IMR-90 (cell line): ENCODE results near the gene ZNF71. TPM values are rescaled to one million over a fixed set of nuclear protein-coding genes. Genes with fewer than 3 reads are reported as not detected.
A peak's percentile ranks its signal among the peaks of the same experiment; 100 is the strongest.

Experiments
- ATAC-seq: fragments of 200-7000 bp; cut with Tn5 transposase; 2 replicates; pipeline ENCODE4 v1.9.1; 2020; ENCODE audit warnings: low read depth, mild to moderate bottlenecking, moderate library complexity
- BruUV-seq: library from RNA; stranded (reverse); fragments of 400-500 nt; replicated peaks from 2 replicates; lab custom pipeline; 2021; lab: Mats Ljungman, UMichigan
- CTCF ChIA-PET: fragments of 300-600 bp; formaldehyde crosslinking; extraction: SDS; loops from one replicate; lab custom pipeline; 2021; ENCODE audit warnings: antibody characterized with exemption; lab: Yijun Ruan, JAX
- POLR2A ChIA-PET: fragments of 300-600 bp; sonication (Branson Sonifier 250); formaldehyde crosslinking; loops from one replicate; lab custom pipeline; 2022; ENCODE audit warnings: antibody characterized with exemption; ENCODE audit not compliant: unreplicated experiment; lab: Charles Lee
- DNase-seq: peaks from one replicate; pipeline ENCODE4 v3.0.0; 2013
- H2AFZ ChIP-seq: replicated peaks from 2 replicates; pipeline ENCODE3; 2013; ENCODE audit warnings: low read length, mild to moderate bottlenecking; ENCODE audit not compliant: poor library complexity
- H2AK5ac ChIP-seq: 2 replicates; pipeline ENCODE4 v1.6.1; 2013; ENCODE audit warnings: low read depth, low read length, inconsistent platforms
- H2AK9ac ChIP-seq: replicated peaks from 2 replicates; pipeline ENCODE3; 2013; ENCODE audit warnings: mild to moderate bottlenecking, low read depth, low read length, moderate library complexity; ENCODE audit not compliant: poor library complexity
- H2BK120ac ChIP-seq: 2 replicates; pipeline ENCODE4 v1.6.1; 2013; ENCODE audit warnings: low read depth, low read length, inconsistent platforms
- H2BK15ac ChIP-seq: 3 replicates; pipeline ENCODE4 v1.6.1; 2013; ENCODE audit warnings: low read depth, low read length, inconsistent platforms
- H2BK20ac ChIP-seq: 2 replicates; pipeline ENCODE4 v1.6.1; 2013; ENCODE audit warnings: low read depth, mild to moderate bottlenecking, inconsistent platforms, low read length, moderate library complexity
- H2BK5ac ChIP-seq: 2 replicates; pipeline ENCODE4 v1.6.1; 2013; ENCODE audit warnings: mild to moderate bottlenecking, low read depth, low read length, inconsistent platforms; ENCODE audit not compliant: poor library complexity, severe bottlenecking
- H3K14ac ChIP-seq: replicated peaks from 2 replicates; pipeline ENCODE4 v1.6.1; 2013; ENCODE audit warnings: low read depth, low read length, inconsistent platforms
- H3K18ac ChIP-seq: 2 replicates; pipeline ENCODE4 v1.6.1; 2013; ENCODE audit warnings: low read depth, low read length, control low read depth
- H3K23ac ChIP-seq: 2 replicates; pipeline ENCODE4 v1.6.1; 2013; ENCODE audit warnings: low read depth, low read length, inconsistent platforms
- H3K27ac ChIP-seq: 2 replicates; pipeline ENCODE4 v1.5.1; 2013; ENCODE audit warnings: mild to moderate bottlenecking, control low read depth, low read length; ENCODE audit not compliant: insufficient read depth
- H3K27me3 ChIP-seq: 2 replicates; pipeline ENCODE4 v1.6.1; 2013; ENCODE audit warnings: low read length; ENCODE audit not compliant: control insufficient read depth, insufficient read depth
- H3K36me3 ChIP-seq: 2 replicates; pipeline ENCODE4 v1.6.1; 2013; ENCODE audit warnings: low read length, mixed read lengths; ENCODE audit not compliant: control insufficient read depth, insufficient read depth
- H3K4ac ChIP-seq: 2 replicates; pipeline ENCODE4 v1.6.1; 2013; ENCODE audit warnings: low read depth, low read length, inconsistent platforms
- H3K4me1 ChIP-seq: 2 replicates; pipeline ENCODE4 v1.6.1; 2013; ENCODE audit warnings: low read length, mixed read lengths; ENCODE audit not compliant: control insufficient read depth, insufficient read depth
- H3K4me2 ChIP-seq: 2 replicates; pipeline ENCODE4 v1.6.1; 2013; ENCODE audit warnings: low read depth, mild to moderate bottlenecking, control low read depth, low read length, moderate library complexity
- H3K4me3 ChIP-seq: 2 replicates; pipeline ENCODE4 v1.5.1; 2013; ENCODE audit warnings: low read depth, mild to moderate bottlenecking, control low read depth, low read length, moderate library complexity; ENCODE audit not compliant: insufficient read depth
- H3K56ac ChIP-seq: 2 replicates; pipeline ENCODE4 v1.6.1; 2013; ENCODE audit warnings: low read length, inconsistent platforms; ENCODE audit not compliant: insufficient read depth; ENCODE audit errors: extremely low read depth
- H3K79me1 ChIP-seq, 2 experiments: 2 replicates each; pipeline ENCODE4 v1.6.1; 2013; ENCODE audit warnings: low read length in 2 of 2, inconsistent platforms in 1 of 2, low read depth in 1 of 2
- H3K9ac ChIP-seq: 2 replicates; pipeline ENCODE4 v1.6.1; 2013; ENCODE audit warnings: low read depth, low read length, control low read depth
- H3K9me1 ChIP-seq: 2 replicates; pipeline ENCODE4 v1.6.1; 2013; ENCODE audit warnings: low read length, inconsistent platforms; ENCODE audit not compliant: insufficient read depth
- H3K9me3 ChIP-seq: 2 replicates; pipeline ENCODE4 v1.6.1; 2013; ENCODE audit warnings: low read length; ENCODE audit not compliant: control insufficient read depth, insufficient read depth
- H4K20me1 ChIP-seq: 2 replicates; pipeline ENCODE4 v1.6.1; 2013; ENCODE audit warnings: low read length, inconsistent platforms; ENCODE audit not compliant: insufficient read depth
- H4K5ac ChIP-seq: 2 replicates; pipeline ENCODE4 v1.6.1; 2013; ENCODE audit warnings: mild to moderate bottlenecking, low read depth, low read length, control low read depth
- H4K8ac ChIP-seq, 2 experiments: 2 replicates each; pipeline ENCODE4 v1.6.1; 2013; ENCODE audit warnings: low read depth in 2 of 2, low read length in 2 of 2, control low read depth in 1 of 2, inconsistent platforms in 1 of 2
- H4K91ac ChIP-seq: 2 replicates; pipeline ENCODE4 v1.6.1; 2013; ENCODE audit warnings: low read depth, low read length, inconsistent platforms; ENCODE audit not compliant: insufficient read depth
- BHLHE40 ChIP-seq: fragments of 150-350 bp; IDR thresholded peaks from 2 replicates; pipeline ENCODE4 v1.6.1; 2016; ENCODE audit warnings: mild to moderate bottlenecking, low read depth, low read length
- CEBPB ChIP-seq: IDR thresholded peaks from 2 replicates; pipeline ENCODE4 v1.6.1; 2012; ENCODE audit warnings: low read depth, low read length, improper control_type of control experiment
- CHD1 ChIP-seq: IDR thresholded peaks from 2 replicates; pipeline ENCODE4 v1.6.1; 2012; ENCODE audit warnings: low read depth, low read length, improper control_type of control experiment
- CTCF ChIP-seq: conservative IDR thresholded peaks from 2 replicates; pipeline ENCODE4 v1.5.1; 2012; ENCODE audit warnings: mild to moderate bottlenecking, low read depth, low read length, improper control_type of control experiment
- FOS ChIP-seq: fragments of 150-350 bp; IDR thresholded peaks from 2 replicates; pipeline ENCODE4 v1.6.1; 2016; ENCODE audit warnings: low read depth, low read length
- MAFK ChIP-seq: IDR thresholded peaks from 2 replicates; pipeline ENCODE4 v1.6.1; 2012; ENCODE audit warnings: low read depth, low read length, improper control_type of control experiment
- MAZ ChIP-seq: IDR thresholded peaks from 2 replicates; pipeline ENCODE4 v1.6.1; 2012; ENCODE audit warnings: low read depth, mild to moderate bottlenecking, low read length, improper control_type of control experiment, moderate library complexity, borderline replicate concordance
- MXI1 ChIP-seq: IDR thresholded peaks from 2 replicates; pipeline ENCODE4 v1.6.1; 2012; ENCODE audit warnings: low read depth, mild to moderate bottlenecking, low read length, moderate library complexity, borderline replicate concordance
- NFE2L2 ChIP-seq: fragments of 150-350 bp; IDR thresholded peaks from 2 replicates; pipeline ENCODE4 v1.6.1; 2016; ENCODE audit warnings: low read depth, mild to moderate bottlenecking, low read length
- POLR2A ChIP-seq: IDR thresholded peaks from 2 replicates; pipeline ENCODE4 v1.6.1; 2012; ENCODE audit warnings: mild to moderate bottlenecking, low read depth, low read length
- RAD21 ChIP-seq: IDR thresholded peaks from 2 replicates; pipeline ENCODE4 v1.6.1; 2012; ENCODE audit warnings: low read length, improper control_type of control experiment
- RCOR1 ChIP-seq: IDR thresholded peaks from 2 replicates; pipeline ENCODE4 v1.6.1; 2012; ENCODE audit warnings: mild to moderate bottlenecking, low read length, improper control_type of control experiment; ENCODE audit not compliant: insufficient replicate concordance
- RFX5 ChIP-seq: IDR thresholded peaks from 2 replicates; pipeline ENCODE4 v1.8.0; 2012; ENCODE audit warnings: low read depth, mild to moderate bottlenecking, low read length, moderate library complexity
- SMC3 ChIP-seq: fragments of 150-350 bp; IDR thresholded peaks from 2 replicates; pipeline ENCODE4 v1.6.1; 2016; ENCODE audit warnings: low read depth, mild to moderate bottlenecking, antibody characterized with exemption, low read length, moderate library complexity
- WGBS, 2 experiments: methylation state at CpG; one replicate each; pipeline versions ENCODE4 v1.1.5 to v1.1.7; 2013; ENCODE audit warnings: missing lambda C conversion rate in 2 of 2; ENCODE audit not compliant: insufficient read length in 1 of 2; ENCODE audit errors: extremely low coverage in 2 of 2; 5-methylcytosine and 5-hydroxymethylcytosine counted together
- dilution Hi-C: fragments of 300-500 bp; cut with HindIII; formaldehyde crosslinking; loops from one replicate; pipeline ENCODE4 v1.14.3; 2018; ENCODE audit warnings: low sequenced_read_pairs; ENCODE audit not compliant: unreplicated experiment
- in situ Hi-C: fragments of 300-500 bp; cut with MboI; formaldehyde crosslinking; loops from 3 replicates; pipeline ENCODE4 v1.14.3; 2019; ENCODE audit warnings: low sequenced_read_pairs, inconsistent platforms, mixed read lengths
- intact Hi-C: fragments of 100-400 bp; cut with micrococcal nuclease; formaldehyde crosslinking; loops from 2 replicates; pipeline ENCODE4 v1.10.0; 2022
- polyA plus RNA-seq, 3 experiments: library from polyadenylated mRNA; depleted of rRNA; stranded (reverse); fragments of >200 nt; gene quantifications; 2 replicates each; pipeline ENCODE4 v1.2.3, GENCODE V29; 2012; ENCODE audit warnings: low replicate concordance in 1 of 3
- total RNA-seq: library from RNA; depleted of rRNA; stranded (reverse); fragments of >200 nt; gene quantifications from 2 replicates; pipeline ENCODE4 v1.2.3, GENCODE V29; 2012
- TF ChIP-seq, protein P1 (sequence below): fragments of 150-350 bp; IDR thresholded peaks from 2 replicates; pipeline ENCODE4 v1.6.1; 2016; ENCODE audit warnings: low read depth, mild to moderate bottlenecking, low read length, moderate library complexity, borderline replicate concordance
- TF ChIP-seq, protein P2 (sequence below): fragments of 150-350 bp; IDR thresholded peaks from 2 replicates; pipeline ENCODE4 v1.6.1; 2017; ENCODE audit warnings: mild to moderate bottlenecking, antibody characterized with exemption, low read length, low read depth

The ZNF71 gene
- total and polyA plus RNA-seq, 2 of the 4 experiments (the other 2 are of a cell fraction): 7.9 to 9.3 TPM

- Histone ChIP-seq H3K18ac (no peak overlapping the region), H3K56ac (no peak overlapping the region), H2BK15ac (no peak overlapping the region), H3K9me1 (no peaks in the 10 kb centered on the region), H3K27ac (no peak overlapping the region), H3K23ac (no peak overlapping the region), H3K4ac (no peak overlapping the region), H2AFZ (peak overlapping the region; percentile 43), H3K4me3 (no peak overlapping the region), H3K27me3 (no peaks in the 10 kb centered on the region), H4K20me1 (no peaks in the 10 kb centered on the region), H3K9ac (no peak overlapping the region), H3K79me1 (no peaks in the 10 kb centered on the region), H2AK9ac (no peak overlapping the region), H2AK5ac (no peak overlapping the region), H2BK120ac (no peak overlapping the region), H3K4me2 (no peak overlapping the region), H2BK5ac (no peak overlapping the region), H3K14ac (no peak overlapping the region), H2BK20ac (no peak overlapping the region), H3K36me3 (no peaks in the 10 kb centered on the region), H4K5ac (no peak overlapping the region), H4K91ac (no peak overlapping the region), H4K8ac (no peak overlapping the region), H3K4me1 (no peaks in the 10 kb centered on the region), H3K9me3 (peaks cover 60% of the 10 kb centered on the region)
- ChIA-PET CTCF (no interaction called here), POLR2A (no interaction called here)
- ATAC-seq: no peak
- WGBS, 2 experiments: 62% methylated on average over 37 of the region's 43 CpGs; no CpG with 5 or more reads in 1 of the 2 experiments
- TF ChIP-seq RCOR1: no peak
- no peak for TF ChIP-seq CHD1
- TF ChIP-seq FOS: no peak
- no peak for TF ChIP-seq SMC3
- no peak for TF ChIP-seq MXI1
- TF ChIP-seq, protein P1, sequence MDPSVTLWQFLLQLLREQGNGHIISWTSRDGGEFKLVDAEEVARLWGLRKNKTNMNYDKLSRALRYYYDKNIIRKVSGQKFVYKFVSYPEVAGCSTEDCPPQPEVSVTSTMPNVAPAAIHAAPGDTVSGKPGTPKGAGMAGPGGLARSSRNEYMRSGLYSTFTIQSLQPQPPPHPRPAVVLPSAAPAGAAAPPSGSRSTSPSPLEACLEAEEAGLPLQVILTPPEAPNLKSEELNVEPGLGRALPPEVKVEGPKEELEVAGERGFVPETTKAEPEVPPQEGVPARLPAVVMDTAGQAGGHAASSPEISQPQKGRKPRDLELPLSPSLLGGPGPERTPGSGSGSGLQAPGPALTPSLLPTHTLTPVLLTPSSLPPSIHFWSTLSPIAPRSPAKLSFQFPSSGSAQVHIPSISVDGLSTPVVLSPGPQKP: no peak
- TF ChIP-seq BHLHE40: no peak
- no peak for TF ChIP-seq RFX5
- TF ChIP-seq POLR2A: no peak
- no peak for TF ChIP-seq MAZ
- no peak for TF ChIP-seq RAD21
- TF ChIP-seq NFE2L2: no peak
- no peak for TF ChIP-seq MAFK
- TF ChIP-seq CTCF: no peak
- TF ChIP-seq, protein P2, sequence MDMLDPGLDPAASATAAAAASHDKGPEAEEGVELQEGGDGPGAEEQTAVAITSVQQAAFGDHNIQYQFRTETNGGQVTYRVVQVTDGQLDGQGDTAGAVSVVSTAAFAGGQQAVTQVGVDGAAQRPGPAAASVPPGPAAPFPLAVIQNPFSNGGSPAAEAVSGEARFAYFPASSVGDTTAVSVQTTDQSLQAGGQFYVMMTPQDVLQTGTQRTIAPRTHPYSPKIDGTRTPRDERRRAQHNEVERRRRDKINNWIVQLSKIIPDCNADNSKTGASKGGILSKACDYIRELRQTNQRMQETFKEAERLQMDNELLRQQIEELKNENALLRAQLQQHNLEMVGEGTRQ: no peak
- TF ChIP-seq CEBPB: no peak
- in situ Hi-C loops (no loop called here), intact Hi-C loops (no loop called here), dilution Hi-C loops (no loop called here)
- no peak for DNase-seq
- BruUV-seq: no TSS peak
Measured at GRCh38 chr19:56664511-56664910, 69.4 kb downstream of the ZNF71 start.
